Trophoblast cell (in vitro differentiated cells and primary cell): ENCODE results near the gene RBPJ.

ENCODE experiments used
- DNase-seq, 2 donors: peaks; one replicate each; pipeline ENCODE4 v3.0.0-alpha.2; 2016
- H2AFZ ChIP-seq: 2 replicates; pipeline ENCODE4 v1.6.1; 2013; ENCODE audit warnings: low read length, moderate library complexity, mild to moderate bottlenecking; ENCODE audit not compliant: insufficient read depth, poor library complexity
- H2AK5ac ChIP-seq: 2 replicates; pipeline ENCODE4 v1.6.1; 2013; ENCODE audit warnings: mild to moderate bottlenecking, low read length
- H2BK120ac ChIP-seq: 2 replicates; pipeline ENCODE4 v1.6.1; 2013; ENCODE audit warnings: low read length, mild to moderate bottlenecking, moderate library complexity; ENCODE audit not compliant: insufficient read depth, poor library complexity
- H2BK12ac ChIP-seq: 2 replicates; pipeline ENCODE4 v1.6.1; 2013; ENCODE audit warnings: mild to moderate bottlenecking, low read length, moderate library complexity
- H2BK5ac ChIP-seq: 2 replicates; pipeline ENCODE4 v1.6.1; 2013; ENCODE audit warnings: low read length, low read depth, moderate library complexity, mild to moderate bottlenecking; ENCODE audit not compliant: poor library complexity
- H3K14ac ChIP-seq: 2 replicates; pipeline ENCODE4 v1.6.1; 2013; ENCODE audit warnings: mild to moderate bottlenecking, low read length
- H3K18ac ChIP-seq: 2 replicates; pipeline ENCODE4 v1.6.1; 2013; ENCODE audit warnings: mild to moderate bottlenecking, low read length
- H3K23ac ChIP-seq: 2 replicates; pipeline ENCODE4 v1.6.1; 2013; ENCODE audit warnings: low read length
- H3K27ac ChIP-seq: 2 replicates; pipeline ENCODE4 v1.5.1; 2013; ENCODE audit warnings: low read depth, mild to moderate bottlenecking, inconsistent platforms, low read length, moderate library complexity
- H3K27me3 ChIP-seq: 2 replicates; pipeline ENCODE4 v1.6.1; 2013; ENCODE audit warnings: inconsistent platforms, mild to moderate bottlenecking, low read length, moderate library complexity; ENCODE audit not compliant: insufficient read depth
- H3K36me3 ChIP-seq, 2 experiments: 1 replicate in 1 of 2; 2 replicates in 1 of 2; pipeline ENCODE4 v1.6.1; 2013; ENCODE audit warnings: low read length in 2 of 2, mild to moderate bottlenecking in 2 of 2, moderate library complexity in 1 of 2; ENCODE audit not compliant: insufficient read depth in 2 of 2, control insufficient read depth in 1 of 2
- H3K4ac ChIP-seq: 2 replicates; pipeline ENCODE4 v1.6.1; 2013; ENCODE audit warnings: low read depth, mild to moderate bottlenecking, low read length, moderate library complexity
- H3K4me1 ChIP-seq, 2 experiments: 1 replicate in 1 of 2; 2 replicates in 1 of 2; pipeline ENCODE4 v1.6.1; 2013; ENCODE audit warnings: low read length in 2 of 2, mild to moderate bottlenecking in 2 of 2, moderate library complexity in 1 of 2; ENCODE audit not compliant: insufficient read depth in 2 of 2, control insufficient read depth in 1 of 2
- H3K4me2 ChIP-seq: 2 replicates; pipeline ENCODE4 v1.6.1; 2013; ENCODE audit warnings: inconsistent platforms, mild to moderate bottlenecking, low read length, moderate library complexity
- H3K4me3 ChIP-seq: 2 replicates; pipeline ENCODE4 v1.5.1; 2013; ENCODE audit warnings: mild to moderate bottlenecking, low read depth, low read length, inconsistent platforms
- H3K79me1 ChIP-seq: one replicate; pipeline ENCODE4 v1.6.1; 2013; ENCODE audit warnings: low read length
- H3K79me2 ChIP-seq: 2 replicates; pipeline ENCODE4 v1.6.1; 2013; ENCODE audit warnings: low read length, mild to moderate bottlenecking; ENCODE audit not compliant: control insufficient read depth, insufficient read depth, poor library complexity
- H3K9ac ChIP-seq: 2 replicates; pipeline ENCODE4 v1.6.1; 2013; ENCODE audit warnings: mild to moderate bottlenecking, low read length
- H3K9me3 ChIP-seq: 2 replicates; pipeline ENCODE4 v1.6.1; 2013; ENCODE audit warnings: low read depth, mild to moderate bottlenecking, control low read depth, inconsistent platforms, low read length; ENCODE audit not compliant: insufficient read depth
- H4K12ac ChIP-seq: 2 replicates; pipeline ENCODE4 v1.6.1; 2013; ENCODE audit warnings: low read depth, mild to moderate bottlenecking, low read length, moderate library complexity
- H4K8ac ChIP-seq: 2 replicates; pipeline ENCODE4 v1.6.1; 2013; ENCODE audit warnings: low read depth, mild to moderate bottlenecking, low read length, moderate library complexity
- H4K91ac ChIP-seq: one replicate; pipeline ENCODE4 v1.6.1; 2013; ENCODE audit warnings: low read depth, mild to moderate bottlenecking, low read length, moderate library complexity
- WGBS: extraction: QIAGEN DNeasy Blood & Tissue Kit; methylation state at CpG from one replicate; pipeline ENCODE4 v1.1.7; 2013; ENCODE audit warnings: missing lambda C conversion rate; ENCODE audit not compliant: insufficient read length, insufficient coverage; ENCODE audit errors: extremely low coverage; 5-methylcytosine and 5-hydroxymethylcytosine counted together

RBPJ gene

GRCh38 chr4:26360864-26361263 lies 40.0 kb downstream of the RBPJ start:
- no peak overlapping the region for H4K91ac ChIP-seq
- H3K14ac ChIP-seq: no peak overlapping the region
- H2AK5ac ChIP-seq: no peak overlapping the region
- H2BK12ac ChIP-seq: no peak overlapping the region
- H3K4me2 ChIP-seq: no peak overlapping the region
- no peak overlapping the region for H3K9ac ChIP-seq
- no CpG with 5 or more reads among the region's 5 CpGs for WGBS
- no peaks in the 10 kb centered on the region for H3K27me3 ChIP-seq
- H4K8ac ChIP-seq: no peak overlapping the region
- peaks cover 0 to 2% of the 10 kb centered on the region in 2 experiments for H3K4me1 ChIP-seq
- H4K12ac ChIP-seq: no peak overlapping the region
- no peak overlapping the region for H3K4me3 ChIP-seq
- no peak overlapping the region for H2BK5ac ChIP-seq
- peaks cover 4% of the 10 kb centered on the region for H3K79me2 ChIP-seq
- H2AFZ ChIP-seq: no peak overlapping the region
- no peak overlapping the region for H2BK120ac ChIP-seq
- H3K4ac ChIP-seq: peak overlapping the region; percentile 46
- H3K36me3 ChIP-seq: no peaks in the 10 kb centered on the region
- H3K18ac ChIP-seq: peak overlapping the region; percentile 71
- H3K79me1 ChIP-seq: no peaks in the 10 kb centered on the region
- H3K27ac ChIP-seq: no peak overlapping the region
- no peak overlapping the region for H3K23ac ChIP-seq
- no peak for DNase-seq
- no peaks in the 10 kb centered on the region for H3K9me3 ChIP-seq

- no peak overlapping the region for H3K9ac ChIP-seq
- DNase-seq: no peak
- H2BK120ac ChIP-seq: no peak overlapping the region
- H2BK12ac ChIP-seq: no peak overlapping the region
- no peak overlapping the region for H3K18ac ChIP-seq
- H2AK5ac ChIP-seq: no peak overlapping the region
- H3K27me3 ChIP-seq: no peaks in the 10 kb centered on the region
- H3K36me3 ChIP-seq: no peaks in the 10 kb centered on the region
- no peak overlapping the region for H4K8ac ChIP-seq
- no peak overlapping the region for H4K91ac ChIP-seq
- no peak overlapping the region for H3K27ac ChIP-seq
- no CpG with 5 or more reads among the region's 2 CpGs for WGBS
- no peak overlapping the region for H3K14ac ChIP-seq
- H3K9me3 ChIP-seq: no peaks in the 10 kb centered on the region
- H3K4me3 ChIP-seq: no peak overlapping the region
- no peak overlapping the region for H2BK5ac ChIP-seq
- no peaks in the 10 kb centered on the region for H3K79me1 ChIP-seq
- no peak overlapping the region for H4K12ac ChIP-seq
- H3K4ac ChIP-seq: no peak overlapping the region
- peaks cover 4% of the 10 kb centered on the region for H3K79me2 ChIP-seq
- H3K4me2 ChIP-seq: no peak overlapping the region
- no peaks in the 10 kb centered on the region for H3K4me1 ChIP-seq
- H3K23ac ChIP-seq: no peak overlapping the region
- H2AFZ ChIP-seq: no peak overlapping the region
These were observed 40.5 kb downstream of the RBPJ start for GRCh38 chr4:26361297-26361696.

GRCh38 chr4:26362745-26363439 lies 42.1 kb downstream of the RBPJ start:
- no CpG with 5 or more reads among the region's 9 CpGs for WGBS
- no peak overlapping the region for H3K9ac ChIP-seq

GRCh38 chr4:26365537-26366150 lies 44.8 kb downstream of the RBPJ start:
- no peak overlapping the region for H2BK12ac ChIP-seq
- no peaks in the 10 kb centered on the region for H3K27me3 ChIP-seq
- no peak overlapping the region for H4K12ac ChIP-seq
- no peaks in the 10 kb centered on the region for H3K79me1 ChIP-seq
- H3K9me3 ChIP-seq: no peaks in the 10 kb centered on the region
- no peak overlapping the region for H3K9ac ChIP-seq
- no peak overlapping the region for H3K4me3 ChIP-seq
- H3K36me3 ChIP-seq: peaks cover 0 to 4% of the 10 kb centered on the region in 2 experiments
- no peak overlapping the region for H4K8ac ChIP-seq
- WGBS: no CpG with 5 or more reads among the region's 1 CpG
- H3K18ac ChIP-seq: no peak overlapping the region
- no peak overlapping the region for H3K4me2 ChIP-seq
- no peak overlapping the region for H2BK5ac ChIP-seq
- no peak for DNase-seq
- no peaks in the 10 kb centered on the region for H3K4me1 ChIP-seq
- no peak overlapping the region for H2BK120ac ChIP-seq
- H4K91ac ChIP-seq: no peak overlapping the region
- H3K23ac ChIP-seq: no peak overlapping the region
- H3K14ac ChIP-seq: no peak overlapping the region
- H2AFZ ChIP-seq: no peak overlapping the region
- H3K4ac ChIP-seq: no peak overlapping the region
- H3K79me2 ChIP-seq: peaks cover 4% of the 10 kb centered on the region
- H3K27ac ChIP-seq: no peak overlapping the region
- H2AK5ac ChIP-seq: no peak overlapping the region

More at GRCh38 chr4:26362745-26363439, 42.1 kb downstream of the RBPJ start:
- H3K27me3 ChIP-seq: no peaks in the 10 kb centered on the region
- H3K79me1 ChIP-seq: no peaks in the 10 kb centered on the region
- H4K12ac ChIP-seq: no peak overlapping the region
- no peak overlapping the region for H3K18ac ChIP-seq
- H3K4me3 ChIP-seq: no peak overlapping the region
- no peaks in the 10 kb centered on the region for H3K9me3 ChIP-seq
- H2AK5ac ChIP-seq: no peak overlapping the region
- no peak overlapping the region for H4K91ac ChIP-seq
- H3K36me3 ChIP-seq: peaks cover 0 to 4% of the 10 kb centered on the region in 2 experiments
- no peak overlapping the region for H2BK5ac ChIP-seq
- H3K4ac ChIP-seq: peak overlapping the region; percentile 36
- H3K4me2 ChIP-seq: no peak overlapping the region
- H3K23ac ChIP-seq: no peak overlapping the region
- peaks cover 4% of the 10 kb centered on the region for H3K79me2 ChIP-seq
- no peak overlapping the region for H3K27ac ChIP-seq
- H2BK120ac ChIP-seq: no peak overlapping the region
- H3K4me1 ChIP-seq: no peaks in the 10 kb centered on the region
- no peak overlapping the region for H4K8ac ChIP-seq
- no peak overlapping the region for H2AFZ ChIP-seq
- no peak overlapping the region for H3K14ac ChIP-seq
- DNase-seq: no peak
- H2BK12ac ChIP-seq: no peak overlapping the region
